ENCODE results near the gene STAC.

The STAC gene

DNA sequence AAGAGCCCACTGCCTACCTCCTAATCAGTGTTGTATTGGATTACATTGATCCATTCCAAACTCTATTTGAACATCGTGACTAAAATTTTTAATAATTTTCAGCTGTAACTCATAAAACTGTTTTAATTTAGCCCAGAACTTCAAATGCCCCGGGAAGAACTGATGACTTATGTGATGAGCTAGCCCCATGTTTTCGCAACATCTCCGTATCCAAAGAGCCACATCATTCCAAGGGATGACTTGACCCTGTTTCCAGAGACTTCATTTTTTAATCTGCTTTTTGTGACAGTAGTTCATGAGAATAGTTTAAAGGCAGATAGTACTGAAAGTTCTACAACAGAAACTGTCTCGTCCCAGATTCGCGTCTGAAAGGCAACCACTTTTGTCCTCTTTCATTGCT is 97.4 kb downstream of the STAC start:
- POLR2A ChIA-PET, result no interaction called here
- TF ChIP-seq, protein P1, sequence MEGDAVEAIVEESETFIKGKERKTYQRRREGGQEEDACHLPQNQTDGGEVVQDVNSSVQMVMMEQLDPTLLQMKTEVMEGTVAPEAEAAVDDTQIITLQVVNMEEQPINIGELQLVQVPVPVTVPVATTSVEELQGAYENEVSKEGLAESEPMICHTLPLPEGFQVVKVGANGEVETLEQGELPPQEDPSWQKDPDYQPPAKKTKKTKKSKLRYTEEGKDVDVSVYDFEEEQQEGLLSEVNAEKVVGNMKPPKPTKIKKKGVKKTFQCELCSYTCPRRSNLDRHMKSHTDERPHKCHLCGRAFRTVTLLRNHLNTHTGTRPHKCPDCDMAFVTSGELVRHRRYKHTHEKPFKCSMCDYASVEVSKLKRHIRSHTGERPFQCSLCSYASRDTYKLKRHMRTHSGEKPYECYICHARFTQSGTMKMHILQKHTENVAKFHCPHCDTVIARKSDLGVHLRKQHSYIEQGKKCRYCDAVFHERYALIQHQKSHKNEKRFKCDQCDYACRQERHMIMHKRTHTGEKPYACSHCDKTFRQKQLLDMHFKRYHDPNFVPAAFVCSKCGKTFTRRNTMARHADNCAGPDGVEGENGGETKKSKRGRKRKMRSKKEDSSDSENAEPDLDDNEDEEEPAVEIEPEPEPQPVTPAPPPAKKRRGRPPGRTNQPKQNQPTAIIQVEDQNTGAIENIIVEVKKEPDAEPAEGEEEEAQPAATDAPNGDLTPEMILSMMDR (IDR thresholded peaks at IDR 0.05; ENCODE audit: control extremely low read depth, extremely low read depth, low read depth, missing control alignments), result no peak
- CTCF ChIA-PET, result no interaction called here

DNA sequence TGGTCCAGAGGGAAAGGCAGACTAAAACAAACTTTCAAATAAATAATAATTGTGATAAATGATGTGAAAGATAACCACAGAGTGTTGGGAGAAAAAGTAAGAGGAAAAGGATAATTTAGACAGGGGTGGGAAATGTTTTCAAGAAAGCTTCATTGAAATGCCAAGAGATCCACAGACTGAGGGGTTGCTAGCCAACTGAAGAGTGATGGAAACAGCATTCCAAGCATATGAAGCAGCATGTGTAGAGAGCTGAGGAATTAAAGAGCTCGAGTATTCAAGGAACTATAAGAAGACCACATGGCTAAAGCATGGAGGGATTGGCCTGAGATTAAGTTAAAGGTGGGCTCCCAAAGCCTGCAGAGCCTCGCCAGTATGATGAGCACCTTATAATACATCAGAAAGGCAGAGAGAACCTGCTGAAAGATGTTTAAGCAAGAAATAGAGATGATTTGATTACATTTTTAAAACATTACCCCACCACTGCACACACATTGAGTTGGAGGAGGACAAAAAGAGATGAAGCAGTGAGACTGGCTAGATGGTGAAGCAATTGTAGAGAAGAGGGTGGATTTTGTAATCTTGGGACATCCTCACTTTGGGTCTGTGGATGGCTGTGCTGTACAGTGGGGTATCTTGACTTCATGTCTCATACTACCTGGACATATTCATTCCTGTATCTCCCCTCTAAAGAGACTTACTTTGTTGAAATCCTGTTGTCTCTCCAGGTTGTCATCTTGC is 100.8 kb downstream of the STAC start:
- no peak for DNase-seq (ENCODE audit: extremely low spot score)
- TF ChIP-seq, protein P1 (IDR thresholded peaks at IDR 0.05; ENCODE audit: control extremely low read depth, extremely low read depth, low read depth, missing control alignments), result no peak
- ChIA-PET CTCF (interaction anchor here (1.5 kb wide), 1 partner anchor 22 kb away, joined by 3 read pairs; no protein-coding TSS in a partner anchor), POLR2A (no interaction called here)

More for the DNA sequence above, 97.4 kb downstream of the STAC start:
- no peak for DNase-seq (ENCODE audit: extremely low spot score)

DNA sequence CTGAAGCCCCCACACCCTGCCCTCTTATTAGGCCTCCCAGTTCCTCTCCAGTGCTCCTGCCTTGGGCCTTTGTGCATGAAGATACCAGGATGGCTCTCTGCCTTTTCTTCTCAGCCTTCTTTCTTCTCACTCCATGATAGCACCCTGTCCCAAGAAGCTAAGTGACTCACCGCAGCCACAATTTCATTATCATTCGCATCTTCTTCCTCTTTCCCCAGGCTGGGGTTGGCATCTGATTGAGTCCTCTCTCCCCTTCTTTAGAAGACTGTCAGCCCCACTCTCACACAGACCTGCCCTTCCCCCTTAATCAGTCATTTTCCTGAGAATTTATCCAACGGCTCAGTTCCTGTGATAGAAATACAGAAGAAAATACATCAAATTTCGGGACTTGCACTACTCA is 102.0 kb downstream of the STAC start:
- ChIA-PET POLR2A (no interaction called here), CTCF (no interaction called here)
- no peak for DNase-seq (ENCODE audit: extremely low spot score)
- TF ChIP-seq, protein P1 (IDR thresholded peaks at IDR 0.05; ENCODE audit: control extremely low read depth, extremely low read depth, low read depth, missing control alignments), result no peak

DNA sequence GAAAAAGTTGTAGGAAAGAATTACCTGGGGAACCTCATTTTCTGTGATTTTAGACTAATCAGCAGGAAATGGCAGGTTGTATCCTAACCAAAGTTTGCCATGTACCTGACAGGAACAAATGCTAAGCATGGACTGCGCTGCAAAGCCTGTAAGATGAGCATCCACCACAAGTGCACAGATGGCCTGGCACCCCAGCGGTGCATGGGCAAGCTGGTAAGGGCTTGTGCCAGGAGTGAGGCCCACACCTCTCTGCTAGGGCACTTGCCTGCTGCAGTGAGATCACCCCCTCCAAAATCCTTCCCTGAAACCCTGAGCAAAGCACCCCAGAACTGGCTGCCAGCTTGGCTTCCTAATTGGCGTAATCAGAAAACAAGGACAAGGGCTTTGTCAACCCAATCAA is 102.6 kb downstream of the STAC start:
- TF ChIP-seq, protein P1 (IDR thresholded peaks at IDR 0.05; ENCODE audit: control extremely low read depth, extremely low read depth, low read depth, missing control alignments), result no peak
- ChIA-PET CTCF (no interaction called here), POLR2A (no interaction called here)
- DNase-seq (ENCODE audit: extremely low spot score), result no peak

DNA sequence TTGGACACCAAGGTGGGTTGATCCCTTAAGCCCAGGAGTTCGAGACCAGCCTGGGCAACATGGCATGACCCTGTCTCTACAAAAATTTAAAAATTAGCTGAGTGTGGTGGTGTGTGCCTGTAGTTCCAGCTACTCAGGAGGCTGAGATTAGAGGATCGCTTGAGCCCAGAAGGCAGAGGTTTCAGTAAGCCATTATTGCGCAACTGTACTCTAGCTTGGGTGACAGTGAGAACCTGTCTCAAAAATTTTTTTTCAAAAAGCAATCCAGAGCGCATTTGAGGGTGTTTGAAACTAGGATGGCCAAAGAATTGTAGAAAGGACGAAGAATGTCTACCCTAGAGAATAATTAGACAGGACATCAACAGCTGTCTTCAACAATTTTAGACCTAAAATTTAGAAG is 103.4 kb downstream of the STAC start:
- POLR2A ChIA-PET, result no interaction called here
- DNase-seq (ENCODE audit: extremely low spot score), result no peak
- CTCF ChIA-PET, result interaction anchor here (1.2 kb wide), 1 partner anchor 13 kb away, joined by 3 read pairs; no protein-coding TSS in a partner anchor
- TF ChIP-seq, protein P1 (IDR thresholded peaks at IDR 0.05; ENCODE audit: control extremely low read depth, extremely low read depth, low read depth, missing control alignments), result no peak

DNA sequence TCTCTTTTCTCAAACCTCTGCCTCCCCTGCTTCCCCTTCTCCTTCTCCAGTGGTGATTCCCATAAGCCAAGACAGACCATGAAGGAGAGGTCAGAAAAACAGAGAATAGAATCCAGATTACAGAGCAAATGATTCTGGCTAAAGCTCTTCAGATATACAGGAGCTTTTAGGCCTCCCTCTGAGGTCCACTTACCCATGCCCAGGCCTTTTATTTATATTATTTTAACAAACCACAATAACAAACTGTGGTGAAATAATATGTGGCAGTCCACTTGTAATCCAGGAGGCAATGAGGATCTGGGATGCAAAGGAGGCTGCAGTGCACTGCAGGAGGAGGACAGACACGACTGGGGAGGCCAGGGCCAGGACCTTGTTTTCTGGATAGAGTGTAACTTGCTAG is 104.1 kb downstream of the STAC start:
- CTCF ChIA-PET, result interaction anchor here (1.2 kb wide), 1 partner anchor 12 kb away, joined by 3 read pairs; no protein-coding TSS in a partner anchor
- no peak for DNase-seq (ENCODE audit: extremely low spot score)

More for the DNA sequence above, 104.1 kb downstream of the STAC start:
- POLR2A ChIA-PET, result no interaction called here
- TF ChIP-seq, protein P1 (IDR thresholded peaks at IDR 0.05; ENCODE audit: control extremely low read depth, extremely low read depth, low read depth, missing control alignments), result no peak

All from GM10248 (cell line).